ENCODE measurements around the gene DUSP3.

DUSP3 gene

GRCh38 chr17:43721537-43722268, 57.1 kb downstream of the DUSP3 start:
- DNase-seq (ENCODE audit: insufficient read length, low spot score), result no peak
- FAIRE-seq, result no peak
- TF ChIP-seq POLR2A (IDR thresholded peaks at IDR 0.05; ENCODE audit: low read depth, low read length), result no peak

- FAIRE-seq (no peak), DNase-seq (ENCODE audit: insufficient read length, low spot score) (peak; percentile 55)
- TF ChIP-seq POLR2A (IDR thresholded peaks at IDR 0.05; ENCODE audit: low read depth, low read length), result peak; percentile 89
Observed at GRCh38 chr17:43720311-43721060, 58.3 kb downstream of the DUSP3 start.

DNA sequence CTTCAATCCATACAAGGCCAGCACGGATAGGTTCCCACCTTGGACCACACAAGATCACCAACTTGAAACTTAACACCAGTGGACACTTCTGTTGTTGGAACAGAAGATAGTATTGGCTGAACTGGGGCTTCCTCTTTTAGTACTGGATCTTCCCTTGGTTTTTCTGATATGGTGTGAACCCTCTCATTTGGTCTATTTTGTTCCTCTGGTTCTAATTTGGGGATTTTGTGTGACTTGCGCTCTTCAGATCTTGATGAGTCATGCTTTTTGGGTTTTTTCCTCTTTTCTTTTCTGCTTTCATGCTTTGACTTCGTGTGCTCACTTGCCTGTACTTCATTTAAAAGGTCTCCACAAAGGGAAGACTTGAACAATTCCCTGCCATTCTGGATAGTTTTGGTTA, 59.2 kb downstream of the DUSP3 start:
- no peak for DNase-seq (ENCODE audit: insufficient read length, low spot score)
- TF ChIP-seq POLR2A (IDR thresholded peaks at IDR 0.05; ENCODE audit: low read depth, low read length), result no peak
- FAIRE-seq, result no peak

DNA sequence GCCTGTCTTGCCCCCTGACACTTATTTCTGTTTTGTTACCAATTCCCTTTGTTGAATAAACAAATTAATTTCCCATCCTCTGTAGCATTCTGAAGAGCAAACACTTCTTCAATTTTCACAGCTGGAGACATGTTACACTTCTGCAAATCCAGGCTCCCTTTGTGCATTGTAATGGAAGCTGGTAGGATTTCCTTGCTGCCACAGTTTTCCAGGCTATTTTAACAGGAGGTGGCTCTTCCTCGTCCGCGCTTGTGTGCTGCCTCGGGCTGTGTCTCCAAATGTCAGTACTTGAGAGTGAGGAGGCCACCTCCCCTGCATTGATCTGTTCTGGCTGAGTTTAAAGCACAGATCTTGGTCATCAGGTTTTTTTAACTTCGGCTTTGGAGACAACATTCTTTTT, 60.2 kb downstream of the DUSP3 start:
- TF ChIP-seq POLR2A (IDR thresholded peaks at IDR 0.05; ENCODE audit: low read depth, low read length), result no peak
- no peak for FAIRE-seq
- no peak for DNase-seq (ENCODE audit: insufficient read length, low spot score)

GRCh38 chr17:43717913-43718312, 60.9 kb downstream of the DUSP3 start:
- no peak for TF ChIP-seq POLR2A (IDR thresholded peaks at IDR 0.05; ENCODE audit: low read depth, low read length)
- FAIRE-seq, result no peak
- no peak for DNase-seq (ENCODE audit: insufficient read length, low spot score)
